GM21360 (cell line): ENCODE data around the gene ADSS2.
"Not testable (repeated sequence)": the region's sequence is repeated elsewhere in the genome, so short reads cannot be mapped to it uniquely, and the experiment has no call there.

Experiments
- ATAC-seq: cut with Tn5 transposase; IDR thresholded peaks from one replicate; pipeline ENCODE4 v1.9.1; 2021; ENCODE audit warnings: mild to moderate bottlenecking, moderate library complexity; ENCODE audit not compliant: unreplicated experiment

Gene ADSS2

DNA sequence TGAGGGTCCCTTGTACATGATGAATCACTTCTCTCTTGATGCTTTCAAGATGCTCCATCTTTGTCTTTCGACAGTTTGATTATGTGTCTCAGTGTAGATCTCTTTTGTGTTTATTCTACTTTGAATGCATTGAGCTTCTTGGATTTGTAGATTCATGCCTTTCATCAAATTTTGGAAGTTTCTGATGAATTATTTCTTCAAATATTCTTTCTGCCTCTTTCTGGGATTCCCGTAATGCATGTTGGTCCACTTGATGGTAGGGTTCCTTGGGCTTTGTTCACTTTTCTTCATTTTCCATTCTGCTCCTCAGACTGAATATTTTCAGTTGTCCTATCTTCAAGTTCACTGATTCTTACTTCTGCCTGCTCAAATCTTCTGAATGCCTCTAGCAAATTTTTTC, 50.7 kb downstream of the ADSS2 start:
- ATAC-seq: no peak

DNA sequence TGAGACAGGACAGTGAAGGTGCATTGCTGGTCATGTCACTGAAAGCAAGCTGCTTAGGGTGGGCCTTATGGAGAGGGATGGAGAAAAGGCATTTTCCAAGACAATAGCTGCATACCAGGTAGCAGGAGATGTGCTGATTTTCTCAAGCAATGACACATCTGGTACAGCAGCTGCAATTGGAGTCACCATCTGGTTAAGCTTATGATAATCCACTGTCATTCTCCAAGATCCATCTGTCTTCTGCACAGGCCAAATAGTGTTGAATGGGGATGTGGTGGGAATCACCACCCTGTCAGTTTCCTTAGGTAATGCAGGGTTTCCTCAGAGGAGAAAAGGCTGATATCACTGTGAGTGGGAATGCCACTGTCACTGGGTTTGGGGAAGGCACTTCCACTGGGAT, 54.6 kb downstream of the ADSS2 start:
- no peak for ATAC-seq

DNA sequence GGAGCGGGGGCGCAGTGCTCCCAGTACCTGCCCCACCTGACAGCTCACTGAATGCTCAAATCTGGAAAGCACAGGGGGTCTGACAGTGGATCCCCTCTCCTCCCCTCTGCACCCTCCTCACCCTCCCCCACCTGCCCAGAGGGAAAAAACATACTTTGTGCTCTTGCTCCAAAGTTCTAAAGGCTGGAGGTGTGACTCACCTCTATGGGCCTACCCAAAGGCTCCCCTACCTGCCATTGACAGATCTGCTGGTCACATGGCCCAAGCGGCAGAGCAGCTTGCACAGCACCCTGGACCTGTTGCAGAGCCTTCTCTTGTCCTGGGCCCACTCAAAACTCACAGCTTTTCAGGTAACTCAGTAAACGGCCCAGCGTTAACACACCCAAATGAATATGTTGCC, 55.7 kb downstream of the ADSS2 start:
- ATAC-seq: no peak

DNA sequence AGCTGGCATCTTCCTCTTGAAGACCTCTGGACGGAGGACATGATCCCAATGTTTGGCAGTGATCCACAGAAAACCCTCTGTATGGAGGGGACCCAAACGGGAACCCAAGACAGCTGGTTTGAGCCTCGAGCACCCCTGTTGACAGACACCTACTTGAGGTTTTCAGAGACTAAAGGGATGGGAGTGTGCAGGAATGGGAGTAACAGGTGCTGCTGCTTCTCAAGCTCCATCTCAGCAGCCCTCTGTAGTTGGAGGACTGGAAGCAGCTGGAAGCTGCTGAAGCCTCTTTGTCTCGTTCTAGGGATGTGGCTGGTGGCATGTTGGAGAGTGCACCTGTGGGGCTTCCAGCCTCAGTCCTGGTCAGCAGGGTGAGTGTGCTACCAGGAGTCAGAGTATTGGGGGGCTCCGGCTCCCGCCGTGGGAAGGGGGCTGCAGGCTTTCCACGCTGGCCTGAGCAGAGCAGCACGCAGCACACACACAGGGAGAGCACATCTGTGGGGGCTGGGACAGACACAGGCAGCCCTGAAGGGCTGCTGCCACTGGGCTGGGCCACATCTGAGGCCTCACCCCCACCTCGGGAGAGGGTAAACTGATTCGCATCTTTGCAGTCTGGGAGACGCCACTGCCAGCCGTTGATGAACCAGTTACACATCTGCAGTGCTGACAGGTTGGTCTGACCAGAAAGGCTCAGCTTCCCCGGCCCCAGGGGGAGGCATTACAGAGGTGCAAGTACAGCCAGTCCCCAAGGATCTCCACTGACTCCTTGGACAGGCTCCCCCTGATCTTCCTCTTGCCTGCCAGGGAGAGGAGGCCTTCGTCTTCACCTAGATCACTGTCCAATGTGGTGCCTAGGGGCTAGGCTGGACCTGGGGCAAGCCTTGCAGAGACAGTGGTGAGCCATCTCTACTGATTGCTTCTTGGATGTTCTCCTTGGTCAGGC, 56.6 kb downstream of the ADSS2 start:
- ATAC-seq: no peak

DNA sequence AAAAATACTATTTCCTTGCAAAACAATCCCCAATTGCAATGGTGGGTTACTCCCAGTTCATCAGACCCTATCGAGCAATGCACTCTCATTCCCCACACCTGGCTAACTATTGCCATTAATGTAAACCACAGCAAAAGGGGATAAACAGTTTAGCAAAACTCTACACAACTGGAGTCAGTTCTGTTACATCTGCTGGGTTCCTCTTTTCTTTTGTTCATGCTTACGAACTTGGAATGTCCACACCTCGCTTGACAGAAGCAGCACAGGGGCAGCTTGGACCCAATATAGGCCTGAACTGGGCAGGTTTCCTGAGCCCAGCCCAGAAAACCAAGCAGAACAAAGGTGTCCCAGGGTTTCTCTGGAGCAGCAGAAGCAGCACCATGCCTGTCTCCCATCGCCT, 57.4 kb downstream of the ADSS2 start:
- no peak for ATAC-seq

DNA sequence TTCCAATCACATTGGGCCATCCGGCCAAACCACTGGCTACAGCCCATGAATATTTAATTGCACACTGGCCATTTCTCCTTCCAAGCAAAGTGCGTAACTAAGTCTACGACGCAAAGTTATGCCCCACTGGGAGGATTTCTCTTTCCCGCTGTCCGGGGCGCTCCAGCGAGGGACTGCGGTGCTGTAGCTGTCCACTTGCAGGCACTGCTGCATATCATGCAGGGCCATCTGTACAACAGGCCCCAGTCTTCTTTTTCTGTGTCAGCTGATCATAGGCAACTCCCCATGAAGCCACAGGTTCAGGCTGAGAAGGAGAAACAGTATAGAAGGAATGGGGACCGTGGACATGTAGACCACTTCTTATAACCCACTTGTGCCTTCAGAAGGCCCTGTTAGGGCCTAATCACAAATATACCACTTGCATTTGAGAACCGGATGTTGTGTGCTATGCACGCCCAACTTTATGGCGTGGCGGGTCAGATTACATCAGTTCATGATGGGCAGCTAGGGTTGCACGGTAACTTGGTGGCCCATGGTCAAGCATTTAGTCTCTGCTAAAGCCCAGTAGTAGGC, 58.0 kb downstream of the ADSS2 start:
- ATAC-seq: no peak

DNA sequence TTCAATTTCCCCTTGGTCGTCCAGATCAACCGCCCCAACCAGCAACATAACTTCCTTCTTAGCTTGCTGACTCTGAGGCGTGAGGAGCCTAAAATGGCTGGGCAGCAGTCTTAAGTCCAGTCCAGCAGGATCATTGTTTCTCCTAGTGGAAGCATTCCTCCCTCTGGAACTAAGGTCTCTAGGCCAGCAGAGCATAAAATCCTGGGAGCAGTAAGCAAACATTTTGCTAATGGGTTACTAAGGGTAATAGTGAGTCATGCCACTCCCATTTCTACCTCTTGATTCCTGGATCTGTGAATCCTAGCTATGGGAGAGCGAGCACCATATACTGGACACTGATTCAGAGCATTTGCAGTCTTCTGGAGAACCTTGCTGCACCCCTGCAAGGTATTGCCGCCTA, 59.9 kb downstream of the ADSS2 start:
- ATAC-seq: no peak

DNA sequence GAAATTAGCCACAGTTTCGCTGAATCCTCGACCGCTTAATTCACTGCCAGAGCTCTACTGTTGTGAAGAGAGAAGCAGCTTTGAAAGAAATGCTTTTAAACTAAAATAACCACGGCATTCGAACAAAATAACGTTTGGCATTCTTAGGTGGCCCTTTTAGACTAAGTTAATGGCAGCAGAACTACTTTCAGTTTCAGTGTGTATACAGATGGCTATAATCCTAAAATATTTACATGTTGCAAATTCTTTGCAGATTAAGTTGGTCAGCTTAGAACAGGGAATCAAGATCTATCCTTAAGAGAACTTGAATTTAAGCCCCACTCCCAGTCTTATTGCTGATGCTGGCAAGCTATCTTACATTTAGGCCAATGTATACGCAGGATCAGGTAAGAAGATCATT, 62.7 kb downstream of the ADSS2 start:
- no peak for ATAC-seq

DNA sequence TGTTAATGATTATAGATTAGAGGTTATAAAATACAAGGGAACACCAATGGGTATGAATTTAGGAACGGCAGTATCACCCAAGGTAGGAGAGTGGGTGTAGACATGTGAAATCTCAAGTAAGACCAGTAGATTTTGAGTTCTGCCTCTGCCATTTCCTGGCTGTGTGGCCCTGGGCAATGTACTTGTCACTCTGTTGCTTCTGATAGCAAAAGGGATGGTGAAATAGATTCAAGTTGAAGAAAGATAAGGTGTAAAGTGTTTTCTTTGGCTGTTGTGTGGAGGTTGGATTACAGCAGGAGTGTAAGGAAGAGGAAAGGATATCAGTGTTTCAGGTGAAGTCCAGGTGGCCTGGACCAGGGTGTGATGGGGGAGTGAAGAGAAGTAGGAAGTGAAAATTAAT, 64.3 kb downstream of the ADSS2 start:
- ATAC-seq: no peak

DNA sequence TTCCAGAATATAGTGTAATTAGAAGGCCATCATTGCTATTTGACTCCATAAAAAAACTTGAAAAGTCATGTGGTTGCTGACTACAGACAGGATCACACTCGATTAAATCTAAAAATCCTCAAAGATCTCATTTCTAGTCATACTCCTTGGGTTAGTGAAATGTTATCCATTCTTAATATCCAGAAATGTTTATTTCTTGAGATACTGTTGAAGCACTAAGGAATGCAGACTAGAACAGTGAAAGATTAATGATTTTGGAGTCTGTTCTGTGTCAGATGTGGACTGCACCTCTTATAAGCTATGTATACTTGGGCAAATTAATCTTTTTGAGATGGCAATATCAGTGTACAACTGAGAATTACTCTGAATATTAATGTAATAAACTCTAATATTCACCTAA, 65.1 kb downstream of the ADSS2 start:
- ATAC-seq: no peak

DNA sequence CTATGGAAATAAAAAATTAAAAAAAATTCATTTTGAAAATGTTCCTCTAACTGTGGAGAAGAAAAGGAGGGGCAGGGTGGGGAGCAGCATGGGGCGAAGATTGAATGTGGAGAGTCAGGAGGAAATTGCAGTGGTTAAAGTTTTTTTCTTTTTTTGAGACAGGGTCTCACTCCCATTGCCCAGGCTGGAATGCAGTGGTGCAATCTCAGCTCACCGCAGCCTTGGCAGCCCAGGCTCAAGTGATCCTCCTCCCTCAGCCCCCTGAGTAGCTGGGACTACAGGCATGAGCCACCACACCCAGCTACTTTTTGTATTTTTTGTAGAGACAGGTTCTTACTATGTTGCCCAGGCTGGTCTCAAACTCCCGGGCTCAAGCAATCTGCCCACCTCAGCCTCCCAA, 67.6 kb downstream of the ADSS2 start:
- no peak for ATAC-seq

DNA sequence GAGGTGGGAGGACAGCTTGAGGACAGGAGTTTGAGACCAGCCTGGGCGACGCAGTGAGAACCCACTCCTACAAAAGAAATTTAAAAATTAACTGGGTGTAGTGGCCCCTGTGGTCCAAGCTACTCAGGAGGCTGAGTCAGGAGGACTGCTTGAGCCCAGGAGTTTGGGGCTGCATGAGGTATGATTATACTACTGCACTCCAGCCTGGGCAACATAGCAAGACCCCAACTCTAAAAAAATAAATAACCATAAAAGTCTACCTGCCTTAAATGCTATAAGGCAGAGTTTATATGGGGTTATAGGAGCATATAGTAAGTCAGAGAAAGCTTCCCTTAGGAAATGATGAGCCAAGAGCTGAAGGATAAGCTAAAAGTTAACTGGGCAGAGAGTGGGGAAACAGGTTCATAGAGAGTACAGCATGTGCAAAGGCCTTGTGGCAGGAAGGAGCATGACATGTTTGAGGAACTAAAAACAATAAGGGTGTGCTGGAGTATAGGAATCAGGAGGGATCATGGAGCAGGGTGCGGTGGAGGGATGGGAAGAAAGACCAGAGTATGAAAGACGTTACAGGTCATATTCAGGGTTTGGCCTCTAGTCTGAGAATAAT, 68.3 kb downstream of the ADSS2 start:
- no peak for ATAC-seq

DNA sequence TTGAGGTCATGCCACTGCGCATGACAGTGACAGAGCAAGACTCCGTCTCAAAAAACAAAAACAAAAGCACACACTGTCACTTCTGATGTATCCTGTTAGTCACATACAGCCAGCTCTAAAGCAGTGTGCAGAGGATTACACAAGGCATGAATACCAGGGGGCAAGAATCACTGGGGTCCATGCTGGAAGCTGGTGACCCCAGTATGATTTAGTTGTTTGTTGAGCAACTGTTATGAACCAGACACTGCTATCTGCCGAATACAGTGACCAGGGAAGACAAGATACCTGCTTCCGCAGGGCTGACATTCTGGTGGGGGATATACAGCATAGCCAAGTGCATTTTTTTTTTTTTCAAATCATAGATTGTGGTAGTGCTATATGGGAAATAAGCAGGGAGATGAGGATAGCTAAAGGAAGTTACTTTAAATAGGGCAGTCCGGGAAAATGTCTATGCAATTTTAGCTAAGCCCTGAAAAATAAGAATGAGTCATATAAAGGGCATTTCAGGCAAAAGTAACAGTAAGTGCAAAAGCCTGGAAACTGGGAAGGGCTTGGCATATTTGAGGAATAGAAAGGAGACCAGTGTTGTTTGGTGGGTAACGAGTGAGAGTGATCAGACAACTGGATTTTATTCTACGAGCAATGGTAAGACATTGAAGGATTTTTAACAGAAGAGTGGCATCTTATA, 69.7 kb downstream of the ADSS2 start:
- ATAC-seq: no peak

DNA sequence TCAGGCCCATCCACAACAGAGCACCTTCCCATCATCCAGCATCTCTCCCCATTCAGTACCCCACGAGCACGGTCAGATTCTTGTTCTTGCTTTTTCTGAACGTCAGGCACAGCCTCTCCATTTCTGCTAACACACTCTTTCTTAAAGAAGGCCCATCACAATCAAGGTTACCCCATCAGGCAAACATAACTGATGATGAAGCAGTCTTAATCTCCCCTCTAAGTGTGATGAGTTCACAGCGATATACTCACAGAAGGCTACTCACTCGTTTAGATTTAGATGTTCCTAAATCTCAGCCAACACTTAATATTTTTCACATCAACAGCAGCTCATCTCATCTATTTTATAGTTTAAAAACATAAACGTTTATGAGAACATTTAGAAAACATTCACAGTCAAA, 75.6 kb downstream of the ADSS2 start:
- no peak for ATAC-seq

DNA sequence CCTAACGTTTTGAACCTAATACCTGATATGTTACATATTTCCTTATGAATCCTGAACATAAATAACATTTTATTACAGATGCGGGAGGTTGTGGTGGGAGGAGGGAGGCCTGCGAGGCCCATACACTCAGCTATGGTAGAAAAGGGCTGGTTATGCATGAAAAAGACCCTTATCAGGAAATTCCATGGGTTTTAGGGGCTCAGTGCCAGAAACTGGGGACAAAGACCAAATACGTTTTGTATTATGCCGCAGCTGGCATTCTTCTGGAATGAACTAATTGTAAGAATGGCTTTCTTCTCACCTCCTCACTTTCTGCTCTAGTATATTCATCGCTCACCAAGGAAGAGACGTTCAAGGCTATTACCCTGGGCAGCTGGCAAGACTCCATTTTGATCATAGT, 76.7 kb downstream of the ADSS2 start:
- ATAC-seq: no peak

DNA sequence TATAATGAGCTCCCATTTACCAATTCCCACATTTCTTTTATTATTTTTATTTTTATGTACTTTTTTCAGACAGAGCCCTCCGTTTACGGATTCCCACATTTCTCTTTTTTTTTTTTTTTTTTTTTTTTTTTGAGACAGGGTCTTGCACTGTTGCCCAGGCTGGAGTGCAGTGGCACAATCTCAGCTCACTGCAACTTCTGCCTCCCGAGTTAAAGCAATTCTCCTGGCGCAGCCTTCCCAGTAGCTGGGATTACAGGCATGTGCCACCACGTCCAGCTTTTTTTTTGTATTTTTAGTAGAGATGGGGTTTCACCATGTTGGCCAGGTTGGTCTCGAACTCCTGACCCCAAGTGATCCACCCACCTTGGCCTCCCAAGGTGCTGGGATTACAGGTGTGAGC, 77.2 kb downstream of the ADSS2 start:
- ATAC-seq: not testable (repeated sequence)

DNA sequence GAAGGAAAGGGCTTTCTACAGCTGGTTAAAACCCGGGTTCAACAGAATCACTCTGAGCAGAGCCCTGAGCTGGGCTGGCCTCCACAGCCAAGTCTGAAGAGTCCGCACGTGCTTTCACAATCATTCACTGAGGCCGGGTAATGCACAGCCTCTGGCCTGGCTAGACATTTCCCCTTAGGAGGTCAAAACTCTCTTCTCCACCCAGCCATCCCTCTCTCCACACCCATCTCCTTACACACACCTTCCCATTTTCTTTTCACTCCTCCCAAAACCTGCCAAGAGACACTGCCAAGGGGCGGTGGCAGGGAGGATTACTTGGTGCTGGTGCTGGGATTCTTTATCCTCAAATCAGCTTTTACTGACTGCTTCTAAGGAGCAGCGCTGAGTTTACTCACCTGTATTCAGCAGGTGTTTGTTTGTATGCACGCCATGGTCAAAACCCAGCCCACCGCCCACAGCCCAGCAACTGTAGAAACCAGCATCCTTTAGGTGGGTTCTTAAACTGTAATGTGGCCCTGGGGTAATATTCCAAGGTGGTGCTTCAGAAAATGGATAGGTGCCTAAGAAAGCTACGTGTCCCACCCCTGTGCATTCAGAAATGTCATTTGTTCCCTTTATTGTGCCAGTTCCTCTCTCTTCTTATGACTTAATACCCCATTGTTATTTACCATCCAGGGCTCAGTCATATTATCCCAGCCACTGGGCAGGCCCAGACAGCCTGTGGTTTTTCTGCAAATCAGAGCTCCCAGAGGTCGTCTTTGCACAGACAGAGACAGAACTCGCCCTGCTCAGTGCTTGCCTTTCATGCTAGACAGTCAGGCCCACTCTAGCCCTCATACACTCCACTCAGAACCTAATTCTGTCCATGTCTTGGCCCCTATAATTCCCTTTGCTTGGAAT, 80.2 kb downstream of the ADSS2 start:
- no peak for ATAC-seq

DNA sequence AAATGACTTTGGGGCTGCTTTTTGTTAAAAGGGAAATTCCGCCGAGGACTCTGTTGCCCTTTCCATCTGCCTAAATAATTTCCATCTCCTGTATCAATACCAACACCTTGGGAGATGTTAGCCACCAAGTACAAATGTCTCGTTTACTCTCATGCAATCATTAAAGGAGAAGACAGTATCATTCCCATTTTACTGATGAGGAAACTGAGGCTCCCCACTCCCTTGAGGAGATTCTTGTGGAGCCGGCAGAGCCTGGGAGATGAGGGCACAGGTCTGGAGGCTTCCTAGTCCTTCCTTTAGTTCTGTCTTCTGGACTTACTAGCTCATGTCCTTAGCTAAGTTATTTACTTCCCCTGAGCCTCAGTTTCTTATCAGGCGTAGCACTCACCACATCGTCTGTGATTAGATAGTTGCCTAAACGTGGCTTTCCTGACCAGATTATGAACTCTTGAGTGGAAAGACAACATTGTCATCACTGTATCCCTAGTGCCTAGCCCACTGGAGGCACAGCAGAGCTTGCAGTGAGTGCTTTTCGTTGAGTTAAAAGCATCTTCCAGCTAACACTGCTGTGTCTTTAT, 81.6 kb downstream of the ADSS2 start:
- no peak for ATAC-seq

DNA sequence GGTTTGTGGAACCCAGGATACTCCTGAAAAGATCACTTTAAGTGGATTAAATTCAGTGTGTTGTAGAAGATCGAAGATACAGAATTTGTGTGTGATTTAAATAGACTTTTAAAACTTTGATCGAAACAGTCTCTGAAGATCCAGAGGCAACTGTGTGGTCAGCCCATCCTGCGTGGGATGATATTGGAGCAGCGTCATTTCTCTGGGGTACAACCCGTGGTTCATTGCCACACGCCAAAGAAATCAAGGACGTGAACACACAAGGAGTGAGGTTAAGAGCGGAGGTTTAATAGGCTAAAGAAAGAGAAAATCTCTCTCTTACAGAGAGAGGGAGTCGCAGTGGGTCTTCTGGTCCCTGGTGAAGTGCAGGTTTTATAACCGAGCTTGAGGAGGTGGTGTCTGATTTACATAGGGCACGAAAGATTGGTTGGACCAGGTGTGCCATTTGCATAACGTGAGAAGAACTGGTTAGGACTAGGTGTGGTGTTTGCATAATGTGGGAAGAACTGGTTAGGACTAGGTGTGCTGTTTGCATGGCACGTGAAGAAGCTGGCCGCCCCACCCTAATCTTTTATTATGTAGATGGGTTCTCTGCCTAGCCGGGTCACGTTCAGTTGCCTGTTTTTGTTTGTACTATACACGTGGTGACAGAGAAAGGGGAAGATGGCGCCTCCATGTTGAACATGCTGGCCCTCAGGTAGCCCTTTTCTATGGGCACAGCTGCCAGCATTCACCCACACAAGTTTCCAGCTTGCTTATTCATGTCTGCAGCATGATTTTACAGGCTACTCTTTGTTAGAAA, 82.3 kb downstream of the ADSS2 start:
- no peak for ATAC-seq
